Chondrocyte (in vitro differentiated cells): ENCODE data around the gene ELMO3. TPM values are rescaled to one million over a fixed set of nuclear protein-coding genes. Genes with fewer than 3 reads are reported as not detected.

Experiments used
- DNase-seq: peaks from one replicate; pipeline ENCODE4 v3.0.0; 2021; ENCODE audit warnings: mixed read lengths, low spot score
- H3K27ac Mint-ChIP-seq: one replicate; pipeline ENCODE4 v1.8.0; 2021; ENCODE audit warnings: mild to moderate bottlenecking, moderate library complexity, mixed read lengths; ENCODE audit not compliant: unreplicated experiment
- H3K27me3 Mint-ChIP-seq: 2 replicates; pipeline ENCODE4 v1.8.0; 2021; ENCODE audit warnings: low read depth, mixed read lengths
- H3K36me3 Mint-ChIP-seq: 2 replicates; pipeline ENCODE4 v1.8.0; 2021; ENCODE audit warnings: low read depth, mixed read lengths
- H3K4me1 Mint-ChIP-seq: 2 replicates; pipeline ENCODE4 v1.8.0; 2021; ENCODE audit warnings: low read depth, mild to moderate bottlenecking, mixed read lengths
- H3K4me3 Mint-ChIP-seq: one replicate; pipeline ENCODE4 v1.8.0; 2021; ENCODE audit warnings: mild to moderate bottlenecking, moderate library complexity, mixed read lengths; ENCODE audit not compliant: unreplicated experiment
- H3K9me3 Mint-ChIP-seq: 2 replicates; pipeline ENCODE4 v1.8.0; 2021; ENCODE audit warnings: low read depth, mixed read lengths
- CTCF ChIP-seq: fragments of 200-600 bp; sonication (generic); IDR thresholded peaks from 2 replicates; pipeline ENCODE4 v1.5.0; 2021; ENCODE audit warnings: antibody characterized with exemption, mild to moderate bottlenecking, moderate library complexity
- total RNA-seq: library from RNA; stranded (reverse); gene quantifications from 3 replicates; pipeline ENCODE4 v1.2.1, GENCODE V29; 2021

The ELMO3 gene
- total RNA-seq, 1 donor from 2014 or later, result 1.1 TPM

GRCh38 chr16:67200491-67200890, 1.6 kb downstream of the ELMO3 start:
- Mint-ChIP-seq H3K27ac (no peak overlapping the region), H3K9me3 (no peaks in the 10 kb centered on the region), H3K27me3 (no peaks in the 10 kb centered on the region), H3K36me3 (peaks cover 19% of the 10 kb centered on the region), H3K4me1 (peaks cover 10% of the 10 kb centered on the region), H3K4me3 (no peak overlapping the region)
- no peak for TF ChIP-seq CTCF
- no peak for DNase-seq

GRCh38 chr16:67201411-67202345, 2.7 kb downstream of the ELMO3 start:
- H3K4me1 Mint-ChIP-seq, result peaks cover 9% of the 10 kb centered on the region
- H3K36me3 Mint-ChIP-seq, result peaks cover 9% of the 10 kb centered on the region
- no peak for DNase-seq
- no peak overlapping the region for H3K27ac Mint-ChIP-seq
- TF ChIP-seq CTCF, result no peak
- H3K9me3 Mint-ChIP-seq, result no peaks in the 10 kb centered on the region
- no peak overlapping the region for H3K4me3 Mint-ChIP-seq
- H3K27me3 Mint-ChIP-seq, result no peaks in the 10 kb centered on the region

- TF ChIP-seq CTCF, result no peak
- Mint-ChIP-seq H3K27ac (no peak overlapping the region), H3K27me3 (no peaks in the 10 kb centered on the region), H3K9me3 (no peaks in the 10 kb centered on the region), H3K4me3 (no peak overlapping the region), H3K36me3 (peaks cover 4% of the 10 kb centered on the region), H3K4me1 (peaks cover 12% of the 10 kb centered on the region)
- DNase-seq, result no peak
Observed at GRCh38 chr16:67202426-67202825, 3.5 kb downstream of the ELMO3 start.

GRCh38 chr16:67202956-67203493, 4.1 kb downstream of the ELMO3 start:
- no peaks in the 10 kb centered on the region for H3K27me3 Mint-ChIP-seq
- H3K9me3 Mint-ChIP-seq, result no peaks in the 10 kb centered on the region

More at GRCh38 chr16:67202956-67203493, 4.1 kb downstream of the ELMO3 start:
- TF ChIP-seq CTCF, result no peak
- no peak overlapping the region for H3K27ac Mint-ChIP-seq
- H3K4me1 Mint-ChIP-seq, result peaks cover 16% of the 10 kb centered on the region
- H3K4me3 Mint-ChIP-seq, result no peak overlapping the region
- DNase-seq, result no peak
- H3K36me3 Mint-ChIP-seq, result peaks cover 3% of the 10 kb centered on the region
